Pancreas (tissue), 10 donors: ENCODE results near the gene TSPYL1. TPM values are rescaled to one million over a fixed set of nuclear protein-coding genes. Genes with fewer than 3 reads are reported as not detected.

Source experiments
- ATAC-seq, 4 donors: fragments of 200-7000 bp; cut with Tn5 transposase; one replicate each; pipeline versions ENCODE4 v1.8.0 to v1.9.1; 2020; ENCODE audit warnings: mild to moderate bottlenecking in 4 of 4, moderate library complexity in 4 of 4
- DNase-seq, 6 donors: peaks; one replicate each; pipeline ENCODE4 v3.0.0-alpha.2; 2020
- FAIRE-seq: peaks from 2 replicates; lab custom pipeline; 2012; peaks lifted over from hg19 to GRCh38; lab: Jason Lieb, UNC
- H3K27ac ChIP-seq, 4 donors: fragments of 200-600 bp; sonication (generic); 1 replicate in 3 of 4; 2 replicates in 1 of 4; pipeline versions ENCODE4 v1.5.0 to v1.8.0; 2020
- H3K27me3 ChIP-seq, 4 donors: fragments of 200-600 bp; one replicate each; pipeline ENCODE4 v1.8.0; 2021
- H3K36me3 ChIP-seq, 3 donors: fragments of 200-600 bp; sonication (generic) in 1 of 3; one replicate each; pipeline versions ENCODE4 v1.5.0 to v1.8.0; 2020 to 2021
- H3K4me1 ChIP-seq, 3 donors: fragments of 200-600 bp; one replicate each; pipeline ENCODE4 v1.8.0; 2021
- H3K4me3 ChIP-seq, 4 donors: fragments of 200-600 bp; sonication (generic) in 2 of 4; one replicate each; pipeline versions ENCODE4 v1.5.0 to v1.8.0; 2020 to 2021
- H3K9me3 ChIP-seq, 4 donors: fragments of 200-600 bp; one replicate each; pipeline ENCODE4 v1.8.0; 2021
- CTCF ChIP-seq, 4 donors: fragments of 200-600 bp; sonication (generic) in 3 of 4; IDR thresholded peaks; one replicate each; pipeline versions ENCODE4 v1.5.0 to v1.8.0; 2021; ENCODE audit warnings: antibody characterized with exemption in 4 of 4
- WGBS, 2 donors: extraction: QIAGEN DNeasy Blood & Tissue Kit; methylation state at CpG; one replicate each; pipeline ENCODE4 v1.1.7; 2013; 5-methylcytosine and 5-hydroxymethylcytosine counted together
- intact Hi-C, 3 donors: fragments of 100-400 bp; cut with DNase I; formaldehyde crosslinking; loops; one replicate each; pipeline versions ENCODE4 v1.11.1 to v1.14.2; 2022
- polyA plus RNA-seq, 2 donors: library from polyadenylated mRNA; stranded (reverse); fragments of 200-250 nt; gene quantifications; one replicate each; pipeline ENCODE4 v1.2.3, GENCODE V29; 2013
- total RNA-seq, 6 donors: library from RNA; stranded (reverse); fragmentation: NEBNext Ultra II Directional in 4 of 6; extraction: Animal tissue kit (Norgen Biotek cat#: 25700) in 4 of 6; gene quantifications; one replicate each; pipeline versions ENCODE4 v1.2.1 to v1.2.4, GENCODE V29; 2021 to 2023
- donor health status: healthy with polysubstance abuse.
- donor health status: DM: no; HTN: no; CAD: no; lungs with moderate emphysema.
- donor health status: DM: no; HTN: no; CAD: no.
- donor health status: control.
- donor health status: control.
- donor health status: Bipolar disorder and iron deficiency.
- donor health status: DM: yes; HTN: yes; CAD: no.
- donor health status: DM: no; HTN: no; CAD: no.
- donor health status: DM: no; HTN: no; CAD: no.
- donor health status: DM: yes; HTN: yes; CAD: no.

TSPYL1 gene
- total and polyA plus RNA-seq, 8 donors = 11.9 to 50.3 (median 37.2) TPM

- 59% methylated on average over 3 of the region's 3 CpGs for WGBS, 2 donors
Measured at GRCh38 chr6:116267836-116268588, 11.7 kb downstream of the TSPYL1 start.

GRCh38 chr6:116266803-116267202 is 12.9 kb downstream of the TSPYL1 start:
- TF ChIP-seq CTCF (IDR thresholded peaks at IDR 0.05) = no peak
- H3K4me3 ChIP-seq = no peak overlapping the region
- FAIRE-seq = no peak
- H3K4me1 ChIP-seq = peaks cover 0 to 4% (median 0%) of the 10 kb centered on the region in 3 donors
- DNase-seq = no peak
- H3K36me3 ChIP-seq = no peaks in the 10 kb centered on the region
- no peaks in the 10 kb centered on the region for H3K27me3 ChIP-seq
- H3K9me3 ChIP-seq = no peaks in the 10 kb centered on the region
- ATAC-seq = no peak
- no peak overlapping the region for H3K27ac ChIP-seq
- intact Hi-C loops = no loop called here

More at GRCh38 chr6:116267836-116268588, 11.7 kb downstream of the TSPYL1 start:
- no peak overlapping the region for H3K4me3 ChIP-seq
- H3K4me1 ChIP-seq = peaks cover 0 to 4% (median 0%) of the 10 kb centered on the region in 3 donors
- no peak overlapping the region for H3K27ac ChIP-seq
- intact Hi-C loops = no loop called here
- no peak for DNase-seq
- no peaks in the 10 kb centered on the region for H3K27me3 ChIP-seq
- no peak for FAIRE-seq
- TF ChIP-seq CTCF (IDR thresholded peaks at IDR 0.05) = no peak
- H3K36me3 ChIP-seq = no peaks in the 10 kb centered on the region
- no peak for ATAC-seq
- H3K9me3 ChIP-seq = no peaks in the 10 kb centered on the region

DNA sequence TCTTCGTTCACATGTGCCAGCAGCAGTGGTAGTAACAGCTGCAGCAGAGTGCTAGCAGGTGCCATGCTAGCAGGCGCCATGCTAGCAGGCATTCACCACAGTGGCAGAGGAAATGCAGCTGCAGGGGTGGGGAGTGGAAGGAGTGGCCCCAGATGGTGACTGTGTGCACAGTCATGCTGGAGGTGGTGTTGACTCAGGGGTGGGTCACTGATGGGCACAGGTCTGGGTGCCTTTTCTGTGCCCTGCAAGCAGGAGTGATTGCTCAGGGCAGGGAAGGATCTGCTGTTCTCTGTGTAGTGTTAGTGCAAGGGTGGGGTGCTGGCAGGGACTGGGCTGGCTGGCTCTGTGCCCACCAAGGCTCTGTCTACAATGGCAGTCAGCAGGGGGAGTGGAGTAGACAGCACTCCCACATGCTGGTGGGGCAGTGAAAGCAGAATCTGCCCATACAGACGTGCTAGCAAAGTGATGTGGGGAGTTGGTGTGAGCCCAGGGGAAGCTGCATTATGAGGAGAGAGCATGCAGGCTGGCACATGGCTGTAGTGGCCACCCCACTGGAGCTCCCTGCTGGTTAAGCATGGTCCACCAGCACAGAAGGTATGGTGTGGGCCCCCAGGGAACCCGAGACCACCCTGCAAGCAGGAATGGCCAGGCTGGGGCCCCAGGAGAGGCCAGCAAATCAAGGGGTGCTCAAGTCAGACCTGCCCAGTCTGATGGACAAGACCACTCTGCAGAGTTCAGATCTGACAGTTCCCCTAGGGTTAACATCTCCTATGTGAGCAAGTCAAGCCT is 14.5 kb downstream of the TSPYL1 start:
- Histone ChIP-seq H3K9me3 (no peaks in the 10 kb centered on the region), H3K4me1 (no peaks in the 10 kb centered on the region), H3K27me3 (no peaks in the 10 kb centered on the region), H3K4me3 (no peak overlapping the region), H3K27ac (no peak overlapping the region), H3K36me3 (no peaks in the 10 kb centered on the region)
- WGBS, 2 donors = 93 to 97% methylated on average over 4 of the region's 4 CpGs
- no peak for FAIRE-seq
- ATAC-seq = peak in 1 of 4 donors; percentile 51
- DNase-seq = peak in 1 of 6 donors; percentile 32
- TF ChIP-seq CTCF (IDR thresholded peaks at IDR 0.05) = no peak
- intact Hi-C loops = no loop called here

DNA sequence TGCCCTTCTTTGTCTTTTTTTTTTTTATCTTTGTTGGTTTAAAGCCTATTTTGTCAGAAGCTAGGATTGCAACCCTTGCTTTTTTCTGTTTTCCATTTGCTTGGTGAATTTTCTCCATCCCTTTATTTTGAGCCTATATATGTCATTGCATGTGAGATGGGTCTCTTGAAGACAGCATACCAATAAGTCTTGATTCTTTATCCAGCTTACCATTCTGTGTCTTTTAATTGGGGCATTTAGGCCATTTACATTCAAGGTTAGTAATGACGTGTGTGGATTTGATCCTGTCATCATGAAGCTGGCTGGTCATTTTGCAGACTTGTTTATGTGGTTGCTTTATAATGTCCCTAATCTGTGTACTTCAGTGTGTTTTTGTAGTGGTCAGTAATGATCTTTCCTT is 16.4 kb downstream of the TSPYL1 start:
- FAIRE-seq (no peak), ATAC-seq (no peak), DNase-seq (no peak)
- Histone ChIP-seq H3K9me3 (no peaks in the 10 kb centered on the region), H3K36me3 (no peaks in the 10 kb centered on the region), H3K4me3 (no peak overlapping the region), H3K27ac (no peak overlapping the region), H3K27me3 (no peaks in the 10 kb centered on the region), H3K4me1 (no peaks in the 10 kb centered on the region)
- no peak for TF ChIP-seq CTCF (IDR thresholded peaks at IDR 0.05)
- WGBS, 2 donors = 89 to 93% methylated on average over 1 of the region's 1 CpG
- intact Hi-C loops = no loop called here
